ENCODE results near the gene ACBD6. TPM values are rescaled to one million over a fixed set of nuclear protein-coding genes. Genes with fewer than 3 reads are reported as not detected.
"Not testable (repeated sequence)": the region's sequence is repeated elsewhere in the genome, so short reads cannot be mapped to it uniquely, and the experiment has no call there.

Gene ACBD6
- polyA plus RNA-seq, 4 donors = 68.1 to 85.1 (median 73.4) TPM

DNA sequence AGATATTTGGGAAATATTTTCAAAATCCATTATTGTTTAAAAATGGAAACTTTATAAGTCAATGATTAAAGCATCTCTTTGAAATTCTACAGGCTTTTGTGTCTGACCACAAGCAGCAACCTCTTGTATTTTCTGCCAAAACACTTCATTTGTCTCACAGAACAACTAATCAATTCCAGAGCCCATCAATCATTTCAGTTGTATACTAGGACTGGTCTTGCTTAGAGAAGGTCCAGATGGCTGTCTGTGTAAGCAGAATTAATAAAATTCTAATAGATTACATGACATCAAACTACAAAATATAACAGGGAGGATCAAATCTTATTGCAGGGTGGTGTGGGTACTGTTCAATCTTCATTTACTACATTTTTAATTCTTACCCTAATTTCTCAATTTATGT is 76.4 kb downstream of the ACBD6 start:
- DNase-seq (ENCODE audit: low read depth in 4 of 4, low spot score in 2 of 4) = no peak

DNA sequence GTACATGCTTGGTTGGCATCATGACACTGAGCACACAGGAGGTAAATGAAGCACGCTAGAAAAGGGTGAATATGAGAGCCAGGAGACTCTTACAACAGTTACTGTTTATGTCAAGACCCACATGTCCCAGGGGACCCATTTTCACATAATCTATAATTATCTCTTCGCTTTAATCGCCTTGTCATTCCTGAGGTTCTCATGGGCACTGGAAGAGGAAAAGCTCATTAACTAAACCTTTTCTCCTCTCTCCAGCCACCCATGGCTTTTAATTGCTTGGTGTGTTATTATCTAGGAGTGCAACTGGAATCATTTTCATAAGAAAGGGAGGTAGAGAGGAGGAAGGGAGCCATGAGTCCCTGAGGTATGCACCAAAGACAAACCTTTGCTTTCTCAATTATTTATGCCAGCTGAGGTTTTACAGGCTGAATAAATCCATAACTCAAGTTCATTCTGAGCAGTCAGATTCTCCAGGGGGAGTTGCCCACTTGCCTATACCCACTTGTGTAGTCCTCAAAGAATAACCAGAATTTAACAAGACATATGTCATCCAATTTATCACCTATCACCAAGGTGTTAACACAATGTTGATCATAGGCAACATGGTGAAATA is 77.4 kb downstream of the ACBD6 start:
- DNase-seq (ENCODE audit: low read depth in 4 of 4, low spot score in 2 of 4) = no peak

DNA sequence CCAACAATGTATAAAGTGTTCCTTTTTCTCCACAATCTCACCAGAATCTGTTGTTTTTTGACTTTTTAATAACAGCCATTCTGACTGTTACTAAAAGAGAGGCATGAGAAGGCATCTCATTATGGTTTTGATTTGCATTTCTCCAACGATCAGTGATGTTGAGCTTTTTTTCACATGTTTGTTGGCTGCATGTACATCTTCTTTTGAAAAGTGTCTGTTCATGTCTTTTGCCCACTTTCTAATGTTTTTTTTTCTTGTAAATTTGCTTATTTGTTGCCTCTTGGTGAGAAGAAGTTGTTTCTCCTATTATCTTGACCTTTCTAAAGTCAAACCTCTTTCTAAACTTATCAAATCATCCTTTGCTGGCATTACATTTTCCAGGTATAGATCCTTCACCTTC is 80.8 kb downstream of the ACBD6 start:
- DNase-seq (ENCODE audit: low read depth in 4 of 4, low spot score in 2 of 4) = no peak

DNA sequence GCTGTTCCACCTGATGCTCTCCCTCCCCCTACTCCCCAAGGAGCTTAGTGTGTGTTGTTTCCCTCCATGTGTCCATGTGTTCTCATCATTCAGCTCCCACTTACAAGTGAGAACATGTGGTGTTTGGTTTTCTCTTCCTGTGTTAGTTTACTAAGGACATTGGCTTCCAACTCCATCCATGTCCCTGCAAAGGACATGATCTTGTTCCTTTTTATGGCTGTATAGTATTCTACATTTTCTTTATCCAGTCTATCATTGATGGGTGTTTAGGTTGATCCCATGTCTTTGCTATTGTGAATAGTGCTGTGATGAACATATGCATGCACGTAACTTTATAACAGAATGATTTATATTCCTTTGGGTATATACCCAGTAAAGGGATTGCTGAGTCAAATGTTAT is 81.2 kb downstream of the ACBD6 start:
- not testable (repeated sequence) for DNase-seq (ENCODE audit: low read depth in 4 of 4, low spot score in 2 of 4)

DNA sequence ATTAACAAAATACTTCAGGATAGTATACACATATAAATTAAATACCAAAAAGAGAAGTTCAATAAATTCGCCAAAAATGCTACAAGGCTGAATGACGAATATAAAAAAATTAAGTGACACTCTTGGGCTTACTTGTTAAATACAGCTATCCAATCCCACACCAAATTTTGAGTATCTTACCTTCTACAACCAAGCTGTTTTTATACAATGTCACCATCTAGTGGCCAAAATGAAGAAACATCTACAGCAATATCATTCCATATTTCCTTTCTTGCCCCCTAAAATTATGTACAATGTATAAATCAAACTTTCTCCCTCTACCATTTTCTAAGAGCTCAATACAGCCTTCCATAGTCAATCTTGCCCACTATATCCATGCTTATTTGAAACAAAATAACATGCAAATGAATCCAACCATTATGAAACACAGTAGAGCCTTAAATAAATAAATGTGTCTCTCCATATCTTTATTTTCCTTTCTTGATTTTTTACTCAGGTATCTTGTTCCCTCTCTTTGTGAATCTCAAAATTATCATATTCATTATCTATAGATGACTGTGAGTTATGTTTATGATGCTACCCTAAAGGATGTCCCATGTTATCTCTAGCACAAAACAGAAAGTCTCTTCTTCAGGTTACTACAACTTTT is 86.3 kb downstream of the ACBD6 start:
- DNase-seq (ENCODE audit: low read depth in 4 of 4, low spot score in 2 of 4) = no peak

DNA sequence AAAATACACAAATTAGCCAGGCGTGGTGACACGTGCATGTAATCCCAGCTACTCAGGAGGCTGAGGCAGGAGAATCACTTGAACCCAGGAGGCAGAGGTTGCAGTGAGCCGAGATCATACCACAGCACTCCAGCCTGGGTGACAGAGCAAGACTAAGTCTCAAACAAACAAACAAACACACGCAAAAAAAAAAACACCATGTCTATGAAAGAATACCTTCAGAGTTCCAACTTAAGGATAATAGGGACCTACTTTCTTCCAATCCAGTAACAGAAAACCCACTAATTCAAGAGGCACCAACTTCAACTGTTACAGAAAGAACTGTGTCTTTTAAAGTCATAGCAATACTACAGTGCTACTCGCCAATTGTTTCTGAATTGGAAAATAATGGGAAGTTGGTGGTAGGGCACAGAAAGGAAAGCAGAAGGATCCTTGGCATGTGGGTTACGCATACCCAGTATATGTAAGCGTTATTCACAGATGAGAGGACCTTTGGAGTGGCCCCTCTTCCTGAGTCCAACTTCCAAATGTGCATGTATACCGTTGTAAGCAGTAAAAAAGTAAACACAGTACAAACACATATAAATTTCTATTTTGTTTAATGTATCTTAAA is 87.0 kb downstream of the ACBD6 start:
- no peak for DNase-seq (ENCODE audit: low read depth in 4 of 4, low spot score in 2 of 4)

DNA sequence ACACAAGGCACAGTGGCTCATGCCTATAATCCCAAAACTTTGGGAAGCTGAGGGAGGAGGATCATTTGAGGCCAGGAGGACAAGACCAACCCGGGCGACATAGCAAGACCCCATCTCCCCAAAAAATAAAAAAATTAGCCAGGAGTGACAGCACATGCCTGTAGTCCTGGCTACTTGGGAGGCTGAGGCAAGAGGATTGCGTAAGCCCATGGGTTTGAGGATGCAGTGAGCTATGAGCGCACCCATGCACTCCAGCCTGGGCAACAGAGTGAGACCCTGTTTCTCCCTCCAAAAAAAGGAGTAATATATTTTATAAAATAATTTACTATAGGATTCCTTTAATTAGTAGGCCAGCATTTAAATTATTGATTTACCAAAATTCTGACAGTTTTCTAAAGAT is 89.8 kb downstream of the ACBD6 start:
- DNase-seq (ENCODE audit: low read depth in 4 of 4, low spot score in 2 of 4) = no peak

DNA sequence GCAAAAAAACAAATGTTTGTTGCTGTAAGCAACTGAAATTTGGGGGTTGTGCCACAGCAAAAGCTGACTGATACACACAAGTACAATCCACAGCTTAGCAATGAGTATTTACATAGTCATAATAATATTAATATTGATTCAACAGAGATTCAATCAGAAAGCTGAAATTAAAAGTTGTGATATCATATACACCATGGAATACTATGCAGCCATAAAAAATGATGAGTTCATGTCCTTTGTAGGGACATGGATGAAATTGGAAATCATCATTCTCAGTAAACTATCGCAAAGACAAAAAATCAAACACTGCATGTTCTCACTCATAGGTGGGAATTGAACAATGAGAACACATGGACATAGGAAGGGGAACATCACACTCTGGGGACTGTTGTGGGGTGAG is 94.2 kb downstream of the ACBD6 start:
- DNase-seq (ENCODE audit: low read depth in 4 of 4, low spot score in 2 of 4) = not testable (repeated sequence)

DNA sequence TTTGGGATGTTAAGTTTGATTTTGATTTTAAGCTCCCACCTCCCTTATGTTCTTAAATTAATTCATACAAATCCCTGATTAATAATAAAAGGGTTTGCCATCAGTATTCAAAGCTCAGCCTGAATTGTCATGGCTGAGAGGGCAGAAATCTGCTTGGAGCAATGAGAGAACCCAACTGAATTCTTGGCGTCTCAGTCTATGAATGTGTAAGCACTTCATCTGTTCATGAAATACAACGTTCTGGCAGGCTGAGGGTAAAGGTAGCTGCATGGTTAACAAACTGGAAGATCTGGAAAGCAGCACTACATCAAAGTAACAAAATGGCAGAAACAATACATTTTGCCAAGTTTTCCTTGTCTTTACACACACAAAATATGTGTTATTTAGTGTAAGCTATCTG is 95.3 kb downstream of the ACBD6 start:
- DNase-seq (ENCODE audit: low read depth in 4 of 4, low spot score in 2 of 4) = no peak

DNA sequence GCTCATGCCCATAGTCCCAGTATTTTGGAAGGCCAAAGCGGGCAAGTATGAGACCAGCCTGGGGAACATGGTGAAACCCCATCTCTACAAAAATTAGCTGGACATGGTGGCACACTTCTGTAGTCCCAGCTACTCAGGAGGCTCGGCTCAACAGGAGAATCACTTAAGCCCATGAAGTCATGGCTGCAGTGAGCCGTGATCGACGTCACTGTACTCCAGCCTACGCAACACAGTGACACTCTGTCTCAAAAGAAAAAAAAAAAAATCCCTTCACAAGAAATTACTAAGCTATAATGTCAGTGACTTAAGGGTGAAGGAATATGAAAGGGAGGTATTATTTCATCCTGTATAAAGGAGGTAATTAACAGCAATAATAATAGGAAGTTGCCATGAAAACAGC is 99.8 kb downstream of the ACBD6 start:
- no peak for DNase-seq (ENCODE audit: low read depth in 4 of 4, low spot score in 2 of 4)

DNA sequence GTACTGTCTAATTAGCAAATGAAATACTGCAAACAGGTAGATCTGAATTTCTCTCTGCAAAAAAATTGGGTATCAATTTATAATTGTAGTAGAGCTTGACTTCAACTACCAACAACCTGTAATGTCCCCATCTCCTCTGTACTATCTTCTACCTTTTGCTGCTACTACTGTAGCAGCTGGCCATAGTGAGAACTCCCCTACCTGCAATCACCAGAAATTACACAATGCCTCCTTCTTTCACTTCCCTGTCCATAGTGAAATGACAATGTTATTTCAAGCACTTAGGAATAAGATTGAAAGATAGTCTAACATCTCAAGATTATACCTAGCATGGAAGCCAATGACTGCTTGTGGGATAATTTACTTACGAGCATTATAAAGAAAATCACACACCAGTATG is 100.4 kb downstream of the ACBD6 start:
- DNase-seq (ENCODE audit: low read depth in 4 of 4, low spot score in 2 of 4) = no peak

DNA sequence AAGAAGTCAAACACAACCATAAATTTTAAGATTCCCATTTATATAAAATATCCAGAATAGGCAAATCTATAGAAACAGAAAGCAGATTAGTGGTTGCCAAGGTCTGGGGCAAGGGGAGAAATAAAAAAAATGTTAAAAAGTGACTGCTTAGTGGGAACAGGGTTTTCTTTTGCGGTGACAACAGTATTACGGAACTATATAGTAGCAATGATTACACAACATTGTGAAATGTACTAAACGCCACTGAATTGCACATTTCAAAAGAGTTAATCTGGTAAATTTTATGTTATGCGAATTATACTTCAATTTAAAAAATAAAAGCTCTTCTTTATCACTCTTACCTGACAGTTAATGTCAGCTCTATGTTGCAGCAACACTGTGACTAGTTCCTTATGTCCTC is 105.2 kb downstream of the ACBD6 start:
- no peak for DNase-seq (ENCODE audit: low read depth in 4 of 4, low spot score in 2 of 4)

DNA sequence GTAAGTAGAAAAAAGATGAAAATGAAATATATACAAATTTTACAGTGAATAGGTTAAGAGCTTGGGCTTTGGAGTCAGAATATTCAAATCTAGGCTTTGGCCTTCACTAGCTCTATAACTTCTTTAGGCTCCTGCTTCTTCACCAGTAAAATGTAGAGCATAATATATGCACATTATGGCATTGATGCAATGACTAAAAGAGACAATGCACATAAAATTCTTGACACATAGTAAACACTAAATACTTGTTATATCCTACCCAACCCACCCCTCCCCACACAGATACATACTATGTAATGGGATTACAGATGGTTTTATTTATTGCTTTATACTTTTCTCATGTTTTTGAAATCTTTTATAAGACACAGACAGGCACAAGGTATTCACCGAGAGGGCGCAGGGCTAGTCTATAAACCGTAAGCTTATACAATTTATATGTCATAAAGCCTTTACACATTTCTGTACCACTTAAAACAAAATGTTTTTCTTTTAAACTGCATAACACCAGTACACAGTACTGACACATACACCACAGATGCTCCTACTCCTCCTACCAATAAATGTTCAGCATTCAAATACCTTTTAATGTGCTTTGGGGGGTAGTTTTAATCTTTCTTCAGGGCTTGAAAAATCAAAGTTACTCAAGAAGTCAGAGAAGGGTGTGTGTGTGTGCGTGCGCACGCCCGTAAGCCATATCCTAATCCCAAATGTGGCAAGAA is 109.8 kb downstream of the ACBD6 start:
- no peak for DNase-seq (ENCODE audit: low read depth in 4 of 4, low spot score in 2 of 4)

DNA sequence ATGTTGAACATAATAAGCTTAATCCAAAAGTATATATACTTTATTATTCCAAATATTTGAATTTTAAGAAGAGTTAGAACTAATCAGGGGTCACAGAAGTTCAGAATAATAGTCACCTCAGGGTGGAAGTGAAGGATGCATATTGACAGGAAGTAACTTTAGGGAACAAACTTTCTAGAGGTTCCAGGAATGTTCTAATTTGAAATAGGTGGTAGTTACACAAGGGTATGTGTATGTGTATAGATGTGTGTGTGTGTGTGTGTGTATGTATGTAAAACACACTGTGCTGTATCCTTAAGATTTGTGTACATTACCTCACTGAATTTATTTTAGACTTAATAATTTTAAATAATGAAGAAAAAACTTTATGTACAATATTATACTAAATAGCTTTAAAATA is 110.4 kb downstream of the ACBD6 start:
- DNase-seq (ENCODE audit: low read depth in 4 of 4, low spot score in 2 of 4) = no peak

DNA sequence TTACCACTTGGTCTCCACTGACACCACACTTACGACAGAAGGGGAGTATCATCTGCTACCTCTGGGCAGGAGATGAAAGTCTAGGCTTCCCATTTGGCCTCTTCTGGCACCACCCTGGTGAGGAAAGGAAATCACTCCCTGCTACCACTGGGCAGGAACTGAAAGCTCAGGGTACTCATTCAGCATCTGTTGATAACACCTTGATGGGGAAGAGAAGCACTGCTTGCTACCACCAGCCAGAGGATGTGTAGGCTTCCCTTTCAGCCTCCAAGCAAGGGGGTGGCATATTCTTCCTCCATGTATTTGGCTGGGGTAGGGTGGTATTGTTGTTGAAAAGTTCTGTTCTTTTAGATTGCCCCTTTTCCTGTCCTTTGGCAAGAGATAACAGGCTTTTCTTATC is 115.0 kb downstream of the ACBD6 start:
- DNase-seq (ENCODE audit: low read depth in 4 of 4, low spot score in 2 of 4) = no peak

DNA sequence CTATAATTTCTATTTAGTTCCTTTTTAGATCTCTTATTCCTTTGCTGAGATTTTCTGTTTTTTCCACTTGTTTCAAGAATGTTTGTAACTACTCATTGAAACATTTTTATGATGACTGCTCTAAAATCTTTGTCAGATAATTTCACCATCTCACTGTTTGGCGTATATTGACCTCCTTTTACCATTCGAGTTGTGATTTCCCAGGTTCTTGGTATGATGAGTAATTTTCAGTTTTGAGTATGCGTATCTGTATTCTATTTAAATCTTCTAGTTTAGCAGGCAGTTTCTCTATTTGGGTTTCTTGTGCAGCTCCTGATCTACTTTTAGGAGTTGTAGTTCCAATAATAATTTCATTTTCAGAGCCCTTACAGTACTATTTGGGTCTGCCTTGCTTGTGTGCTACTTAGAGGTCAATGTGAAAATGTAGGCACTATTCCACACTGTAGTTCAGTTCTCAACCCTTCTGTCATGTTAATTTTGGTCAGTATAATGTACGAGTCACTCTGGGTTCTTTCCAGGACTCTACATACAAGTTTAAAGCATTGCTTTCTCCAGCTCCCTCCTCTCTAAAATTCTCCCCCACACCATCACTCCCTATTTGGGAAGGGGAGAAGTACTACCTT is 115.5 kb downstream of the ACBD6 start:
- no peak for DNase-seq (ENCODE audit: low read depth in 4 of 4, low spot score in 2 of 4)

DNA sequence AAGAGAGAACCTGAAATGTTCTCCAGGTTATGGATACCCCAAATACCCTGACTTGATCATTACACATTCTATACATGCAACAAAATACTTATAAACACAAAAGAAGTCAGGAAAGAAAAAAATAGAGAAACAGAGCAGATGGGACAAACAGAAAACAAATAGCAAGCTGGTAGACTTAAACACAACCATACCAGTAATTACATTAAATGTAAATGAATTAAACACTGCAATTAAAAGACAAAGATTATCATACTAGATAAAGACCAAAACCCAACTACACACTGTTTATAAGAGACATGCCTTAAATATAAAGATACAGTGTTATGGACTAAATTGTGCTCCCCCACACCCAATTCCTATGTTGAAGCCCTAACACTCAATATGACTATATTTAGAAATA is 117.2 kb downstream of the ACBD6 start:
- DNase-seq (ENCODE audit: low read depth in 4 of 4, low spot score in 2 of 4) = no peak

DNA sequence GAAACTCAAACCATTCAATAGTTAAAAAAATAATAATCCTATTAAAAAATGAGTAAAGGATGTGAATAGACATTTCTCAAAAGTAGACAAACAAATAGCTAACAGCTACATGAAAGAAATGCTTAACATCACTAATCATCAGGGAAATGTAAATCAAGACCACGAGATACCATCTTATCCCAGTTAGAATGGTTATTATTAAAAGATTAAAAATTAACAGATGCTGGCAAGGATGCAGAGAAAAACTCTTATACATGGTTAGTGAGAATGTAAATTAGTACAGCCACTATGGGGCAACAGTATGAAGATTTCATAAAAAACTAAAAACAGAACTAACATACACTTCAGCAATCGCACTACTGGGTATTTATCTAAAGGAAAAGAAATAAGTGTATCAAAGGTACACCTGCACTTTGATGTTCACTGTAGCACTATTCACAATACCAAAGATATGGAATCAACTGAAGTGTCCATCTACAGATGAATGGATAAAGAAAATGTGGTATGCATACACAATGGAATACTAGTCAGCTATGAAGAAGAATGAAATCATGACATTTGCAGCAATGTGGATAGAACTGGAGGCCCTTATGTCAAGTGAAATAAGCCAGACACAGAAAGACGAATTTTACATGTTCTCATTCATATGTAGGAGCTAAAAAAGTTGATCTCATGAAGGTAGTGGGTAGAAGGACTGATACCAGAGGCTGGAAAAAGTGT is 117.9 kb downstream of the ACBD6 start:
- DNase-seq (ENCODE audit: low read depth in 4 of 4, low spot score in 2 of 4) = no peak

DNA sequence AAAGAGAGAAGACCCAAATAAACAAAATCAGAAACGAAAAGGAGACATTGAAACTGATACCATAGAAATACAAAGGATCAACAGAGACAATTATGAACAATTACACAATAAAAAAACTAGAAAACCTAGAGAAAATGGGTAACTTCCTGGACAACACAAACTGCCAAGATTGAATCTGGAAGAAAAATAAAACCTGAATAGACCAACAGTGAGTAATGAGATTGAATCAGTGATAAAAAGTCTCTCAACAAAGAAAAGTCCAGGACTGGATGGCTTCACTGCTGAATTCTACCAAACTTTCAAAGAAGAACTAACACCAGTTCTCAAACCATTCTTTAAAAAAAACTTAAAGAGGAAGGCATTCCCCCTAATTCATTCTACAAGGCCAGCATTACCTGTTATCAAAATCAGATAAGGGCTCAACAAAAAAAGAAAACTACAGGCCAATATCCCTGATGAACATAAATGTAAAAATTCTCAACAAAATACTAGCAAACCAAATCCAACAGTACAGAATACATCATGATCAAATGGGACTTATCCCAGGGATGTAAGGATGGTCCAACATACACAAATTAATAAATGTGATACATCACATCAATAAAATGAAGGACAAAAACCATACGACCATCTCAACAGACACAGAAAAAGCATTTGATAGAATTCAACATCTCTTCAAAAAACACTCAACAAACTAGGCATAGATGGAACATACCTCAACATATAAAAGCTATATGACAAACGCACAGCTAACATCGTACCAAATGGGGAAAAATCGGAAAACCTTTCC is 119.9 kb downstream of the ACBD6 start:
- DNase-seq (ENCODE audit: low read depth in 4 of 4, low spot score in 2 of 4) = no peak

DNA sequence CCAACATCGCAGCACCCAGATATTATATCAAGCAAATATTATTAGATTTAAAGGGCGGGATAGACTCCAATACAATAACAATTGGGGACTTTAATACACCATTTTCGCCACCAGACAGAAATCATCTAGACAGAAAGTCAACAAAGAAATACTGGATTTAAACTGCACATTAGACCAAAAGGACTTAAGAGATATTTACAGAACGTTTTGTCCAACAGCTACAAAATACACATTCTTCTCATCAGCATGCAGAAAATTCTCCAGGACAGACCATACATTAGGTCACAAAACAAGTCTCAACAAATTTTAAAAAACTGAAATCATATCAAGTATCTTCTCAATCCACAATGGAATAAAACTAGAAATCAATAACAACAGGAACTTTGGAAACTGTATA is 121.2 kb downstream of the ACBD6 start:
- DNase-seq (ENCODE audit: low read depth in 4 of 4, low spot score in 2 of 4) = no peak

Data from left renal cortex interstitium (tissue), 4 donors.